NCI-H69 (cell line): ENCODE measurements around the gene STX16.

Experiments
- DNase-seq: peaks from one replicate; lab custom pipeline; 2025; lab: John Stamatoyannopoulos, UW

Gene STX16

DNA sequence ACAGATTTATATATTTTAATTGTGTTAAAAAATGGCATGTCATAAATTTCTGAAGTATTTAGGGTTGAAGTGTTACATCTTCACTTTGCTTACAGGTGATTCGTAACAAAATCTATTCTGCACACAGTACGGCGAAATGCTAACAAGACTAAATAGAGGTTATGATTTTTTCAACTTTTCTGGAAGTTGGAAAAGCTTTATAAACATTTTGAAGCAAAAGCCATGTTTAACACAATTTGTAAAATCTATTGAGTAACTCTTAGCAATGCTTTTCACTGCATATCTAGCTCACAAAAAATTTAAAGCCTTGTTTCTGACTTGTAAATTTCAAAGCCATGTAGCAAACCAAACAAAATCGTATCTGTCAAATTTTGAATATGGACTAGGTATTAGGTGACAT, 3.3 kb downstream of the STX16 start:
- DNase-seq, result no peak

DNA sequence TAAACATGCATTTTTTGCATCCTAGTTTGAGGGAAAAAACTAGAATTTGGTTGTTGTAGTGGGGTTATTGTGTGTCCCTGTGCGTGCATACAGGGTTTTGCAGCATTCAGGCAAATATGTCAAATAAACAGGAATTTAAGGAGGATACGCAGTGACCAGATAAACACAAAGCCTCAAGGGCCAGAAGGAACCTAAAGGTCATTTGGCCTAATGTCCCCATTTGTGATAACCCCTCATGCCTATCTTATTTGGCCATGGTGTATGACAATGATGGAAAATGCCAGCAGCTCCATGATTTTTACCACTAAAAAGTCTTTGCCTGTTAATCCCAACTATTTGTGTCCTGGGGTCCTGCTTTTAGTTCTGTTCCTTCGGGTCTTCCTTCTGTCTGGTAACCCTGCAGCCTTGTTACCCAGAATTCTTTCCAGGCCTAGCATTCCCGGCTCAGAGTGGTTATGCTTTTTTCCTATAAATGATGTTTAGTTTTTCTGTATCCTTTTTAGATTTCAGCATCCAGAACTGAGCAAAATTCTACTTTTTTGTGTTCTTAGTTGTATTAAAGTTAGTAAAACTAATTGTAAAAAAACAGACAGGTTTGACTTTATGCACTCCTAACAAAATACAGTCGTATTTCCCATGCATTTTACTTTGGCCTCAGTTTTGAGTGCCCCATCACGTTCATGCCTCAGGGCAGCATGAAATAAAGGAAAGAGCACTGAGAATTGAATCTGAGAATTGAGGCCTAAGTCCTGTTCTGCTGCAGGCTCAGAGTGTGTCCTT, 4.4 kb downstream of the STX16 start:
- DNase-seq, result no peak

DNA sequence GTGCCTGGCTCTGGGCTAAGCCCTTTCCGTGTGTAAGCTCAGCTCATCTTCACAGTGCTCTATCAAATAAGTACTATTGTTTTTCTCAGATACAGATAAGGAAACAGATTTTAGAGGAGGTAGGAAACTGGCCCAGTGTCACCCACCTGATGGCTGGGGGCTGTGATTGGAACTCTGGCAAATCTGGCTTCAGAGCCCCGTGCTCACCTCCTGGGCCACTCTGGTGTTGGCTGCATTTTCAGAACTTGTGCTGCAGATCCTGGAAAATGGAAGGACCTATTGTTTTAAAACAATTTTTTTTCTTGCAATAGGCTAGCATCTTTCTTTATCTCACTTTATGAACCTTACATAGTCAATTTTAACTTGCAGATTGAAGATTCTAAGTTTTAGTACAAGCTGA, 5.7 kb downstream of the STX16 start:
- DNase-seq, result no peak

DNA sequence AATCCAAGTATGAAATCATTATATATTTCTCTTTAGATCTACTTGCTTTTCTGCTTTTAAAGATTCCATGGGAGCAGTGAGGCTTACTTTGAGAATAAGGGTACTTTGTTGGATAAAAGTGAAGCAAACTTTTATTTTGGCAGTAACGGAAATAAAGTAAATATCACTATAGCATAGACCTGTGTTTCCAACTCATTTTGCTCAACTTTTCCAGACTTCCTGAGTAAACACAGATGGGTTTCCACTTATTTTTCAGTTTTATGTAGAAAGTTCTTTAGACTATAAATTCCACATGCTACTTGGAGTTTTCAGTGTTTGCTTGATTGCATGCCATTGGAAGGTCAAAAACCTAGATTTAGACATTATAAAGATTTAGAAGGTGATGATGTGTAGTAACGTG, 6.2 kb downstream of the STX16 start:
- no peak for DNase-seq

- no peak for DNase-seq
Measured at GRCh38 chr20:58657986-58658385, 6.9 kb downstream of the STX16 start.

GRCh38 chr20:58658760-58659159, 7.7 kb downstream of the STX16 start:
- DNase-seq, result no peak

DNA sequence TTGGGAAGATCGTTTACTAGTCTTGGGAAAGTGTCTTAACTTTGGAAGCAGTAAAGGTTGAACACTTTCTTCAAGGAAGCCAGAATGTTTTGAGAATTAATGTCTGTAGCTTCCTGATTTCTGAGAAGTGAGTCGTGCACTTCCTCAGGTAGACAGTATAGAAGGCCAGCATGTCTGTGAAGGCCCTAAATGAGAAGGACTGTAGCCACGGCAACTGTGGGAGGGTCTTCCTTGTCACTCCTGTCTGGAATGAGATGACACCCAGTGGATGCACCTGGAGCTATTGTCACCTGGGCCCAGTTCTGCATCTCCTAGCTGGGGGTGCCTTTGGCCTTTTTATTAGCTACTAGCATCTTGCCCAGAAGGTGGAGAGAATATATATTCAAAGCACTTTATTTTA, 8.8 kb downstream of the STX16 start:
- DNase-seq, result peak; percentile 25

DNA sequence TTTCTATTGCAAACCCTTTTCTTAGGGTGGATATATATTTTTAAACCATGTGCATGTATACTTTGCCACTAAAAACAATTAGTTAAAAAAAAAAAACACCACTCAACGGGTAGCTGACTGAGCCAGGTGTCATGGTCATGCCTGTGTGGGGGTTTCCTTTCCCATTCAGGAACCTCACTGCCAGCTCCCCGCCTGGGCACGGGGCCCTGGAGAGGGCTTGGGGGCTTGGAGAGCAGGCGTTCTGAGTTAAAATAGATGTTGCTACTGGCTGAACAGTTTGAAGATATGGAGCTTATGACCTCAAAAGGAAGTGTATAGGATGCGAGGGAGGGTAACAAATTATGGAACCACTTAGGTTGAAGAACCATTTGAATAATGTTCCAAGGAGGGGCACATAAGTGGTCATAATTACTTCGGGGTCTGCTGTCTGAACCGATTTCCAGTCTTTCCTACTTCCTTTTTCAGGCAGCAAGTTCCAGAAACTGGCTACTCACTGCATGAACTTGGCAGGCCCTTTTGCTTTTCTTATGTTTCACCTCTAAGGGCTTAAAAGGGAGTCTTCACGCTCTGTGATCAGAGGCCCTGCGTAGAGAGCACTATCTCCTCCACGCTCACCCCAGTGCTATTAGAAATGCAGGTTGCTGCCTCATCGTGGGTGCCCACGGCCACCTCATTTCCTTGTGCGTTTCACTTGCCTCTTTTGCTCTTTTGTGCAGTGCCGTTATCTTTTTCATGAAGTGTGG, 9.9 kb downstream of the STX16 start:
- DNase-seq, result no peak

GRCh38 chr20:58661598-58662473, 10.8 kb downstream of the STX16 start:
- no peak for DNase-seq

- no peak for DNase-seq
Measured at GRCh38 chr20:58664331-58664730, 13.2 kb downstream of the STX16 start.

GRCh38 chr20:58664883-58665282, 13.8 kb downstream of the STX16 start:
- DNase-seq, result no peak

DNA sequence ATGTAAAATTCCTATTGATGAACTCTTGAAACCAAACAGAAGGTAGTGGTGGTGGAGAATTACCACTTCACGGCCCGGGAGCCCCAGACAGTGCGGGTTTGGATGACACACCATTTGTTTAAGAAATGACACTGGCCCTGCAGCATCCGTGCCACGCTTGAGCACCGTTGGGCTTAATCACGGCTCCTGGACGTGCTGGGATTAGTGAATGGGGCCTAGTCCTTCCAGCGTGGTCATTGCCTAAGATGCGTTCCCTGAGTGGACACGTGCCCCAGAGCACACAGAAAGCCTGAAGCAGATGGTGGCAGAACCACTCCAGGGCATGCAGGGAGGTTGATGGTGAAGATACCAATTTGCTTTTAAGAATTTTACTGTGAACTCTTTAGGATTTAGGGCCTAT, 14.5 kb downstream of the STX16 start:
- DNase-seq, result no peak

- DNase-seq, result no peak
Measured at GRCh38 chr20:58666702-58667101, 15.6 kb downstream of the STX16 start.

GRCh38 chr20:58667975-58668374, 16.9 kb downstream of the STX16 start:
- DNase-seq, result no peak

GRCh38 chr20:58668901-58669286, 17.8 kb downstream of the STX16 start:
- DNase-seq, result no peak

- no peak for DNase-seq
Measured at GRCh38 chr20:58669287-58670006, 18.4 kb downstream of the STX16 start.

DNA sequence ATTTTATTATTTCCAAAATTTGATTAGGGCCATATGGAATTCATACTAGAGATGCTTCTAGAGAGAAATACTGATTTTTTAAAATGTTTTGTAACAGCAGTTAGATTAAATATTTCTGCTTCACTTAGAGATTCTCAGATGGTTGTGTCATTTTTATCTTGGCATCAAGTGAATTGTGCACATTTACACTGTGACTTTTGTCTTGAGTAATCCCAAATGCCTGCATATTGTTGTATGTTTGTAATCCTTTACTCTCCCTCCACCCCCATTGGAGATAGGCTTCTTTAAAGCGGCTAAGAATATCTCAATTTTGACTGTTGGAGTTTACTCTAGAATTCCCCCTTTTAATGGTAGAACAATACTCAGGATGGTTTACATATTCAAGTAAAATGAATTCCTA, 19.0 kb downstream of the STX16 start:
- DNase-seq, result no peak

DNA sequence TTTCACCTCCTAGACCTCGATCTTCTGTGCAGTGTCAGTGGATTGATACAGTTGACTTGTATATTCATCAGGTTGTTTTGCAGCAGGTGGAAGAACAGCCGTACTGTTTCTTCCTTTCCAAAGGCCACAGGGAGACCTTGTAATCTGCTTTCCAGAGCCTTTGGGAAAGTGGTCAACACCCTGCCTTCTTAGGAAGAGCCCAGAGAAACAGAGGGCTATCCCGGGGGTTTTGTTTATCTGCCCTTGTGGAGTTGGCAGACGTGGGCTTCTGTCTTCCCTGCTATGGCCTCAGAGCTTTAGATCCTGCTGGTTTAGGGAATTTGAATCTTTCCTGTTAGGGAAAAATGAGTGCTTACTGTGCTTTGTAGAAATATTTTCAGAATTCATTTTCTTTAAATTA, 19.6 kb downstream of the STX16 start:
- no peak for DNase-seq

DNA sequence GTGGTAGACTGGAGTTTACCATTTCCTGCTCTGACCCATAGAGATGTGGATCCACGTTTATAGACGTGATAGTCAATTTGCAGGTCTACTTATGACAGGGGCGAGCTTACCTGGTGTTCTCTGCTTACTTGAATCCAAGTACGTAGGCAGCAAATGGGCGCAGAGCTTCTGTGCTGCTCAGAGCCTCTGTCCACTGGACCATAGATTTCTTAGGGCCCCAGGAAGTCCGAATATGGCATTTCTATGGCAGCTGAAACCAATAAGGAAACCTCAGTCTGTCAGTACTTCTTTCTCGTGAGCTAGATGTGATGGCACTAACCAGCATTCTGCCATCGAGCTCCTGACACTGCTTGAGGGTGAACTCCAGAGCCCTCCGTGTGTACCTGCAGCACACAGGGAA, 22.0 kb downstream of the STX16 start:
- no peak for DNase-seq

DNA sequence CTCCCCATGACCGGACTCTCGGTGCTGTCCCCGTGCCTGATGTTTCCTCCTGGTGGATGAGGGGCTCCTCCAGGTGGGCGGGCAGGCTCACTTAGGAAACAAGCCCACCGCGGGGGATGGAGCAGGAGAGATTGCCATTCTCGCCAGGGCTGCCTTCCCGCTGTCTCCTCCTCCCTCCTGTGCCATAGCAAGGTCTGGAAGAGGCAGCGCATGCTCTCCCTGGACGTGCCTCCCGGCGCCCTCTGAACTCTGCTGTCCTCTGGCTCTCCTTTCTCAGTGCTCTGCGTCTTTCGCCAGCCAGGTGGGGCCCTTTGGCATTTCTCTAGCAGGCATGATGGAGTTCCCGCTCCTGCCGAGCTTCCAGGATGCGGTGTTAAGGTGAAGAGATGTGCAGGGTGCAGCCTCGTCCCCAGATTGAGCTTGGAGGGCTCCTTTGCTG, 24.1 kb downstream of the STX16 start:
- no peak for DNase-seq

- no peak for DNase-seq
Measured at GRCh38 chr20:58675641-58676040, 24.6 kb downstream of the STX16 start.

DNA sequence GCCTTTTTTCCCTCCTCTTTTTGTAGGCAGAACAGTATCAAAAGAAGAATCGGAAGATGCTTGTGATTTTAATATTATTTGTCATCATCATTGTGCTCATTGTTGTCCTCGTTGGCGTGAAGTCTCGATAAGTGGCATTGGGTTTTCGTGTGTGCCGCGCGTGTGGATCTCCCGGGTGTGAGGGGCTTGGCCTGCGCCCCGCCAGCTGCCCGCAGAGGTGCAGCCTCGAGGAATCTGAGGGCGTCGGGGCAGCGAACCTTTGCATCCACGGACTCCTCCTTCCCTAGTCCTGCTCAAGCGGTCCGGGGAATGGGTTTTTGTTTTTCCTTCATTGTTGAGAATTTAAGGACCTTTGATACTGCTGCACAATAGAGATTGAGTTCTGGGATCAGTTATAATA, 25.1 kb downstream of the STX16 start:
- DNase-seq, result no peak
